HG02678 (cell line): ENCODE data around the gene TMTC3.
"Not testable (repeated sequence)": the region's sequence is repeated elsewhere in the genome, so short reads cannot be mapped to it uniquely, and the experiment has no call there.

Experiments
- ATAC-seq: cut with Tn5 transposase; IDR thresholded peaks from one replicate; pipeline ENCODE4 v1.9.1; 2021; ENCODE audit warnings: mild to moderate bottlenecking, moderate library complexity; ENCODE audit not compliant: unreplicated experiment

TMTC3 gene

GRCh38 chr12:88141774-88142609 lies at the start of gene TMTC3, which contains the start of gene CEP290:
TSS of gene TMTC3 (plus strand) at chr12:88142307. CDS start at chr12:88148316, 6,009 bp downstream.
TSS of gene CEP290 (minus strand) at chr12:88142088. CDS start at chr12:88141307, 781 bp downstream.
- ATAC-seq, result peak; percentile 95

DNA sequence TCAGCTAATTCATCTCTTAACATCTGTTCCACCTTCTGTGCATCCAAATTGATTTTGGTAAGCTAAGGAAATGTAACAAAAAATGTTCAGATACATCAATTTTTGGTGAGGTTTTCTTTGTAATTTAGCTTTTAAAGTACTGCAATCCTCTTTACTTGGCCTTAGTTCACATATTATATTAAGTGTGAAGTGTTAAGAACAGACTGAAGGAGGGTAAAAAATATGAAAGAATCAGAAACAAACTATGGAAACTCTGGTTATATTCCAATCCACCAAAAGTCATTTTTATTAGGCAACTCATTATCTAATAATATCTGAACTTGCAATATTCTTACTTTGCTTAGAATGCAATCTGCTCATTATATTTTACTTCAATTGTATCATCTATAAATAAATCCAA lies 49.3 kb upstream of the TMTC3 start:
- ATAC-seq, result no peak

- ATAC-seq, result no peak
Measured at GRCh38 chr12:88093573-88093972, 48.5 kb upstream of the TMTC3 start.

DNA sequence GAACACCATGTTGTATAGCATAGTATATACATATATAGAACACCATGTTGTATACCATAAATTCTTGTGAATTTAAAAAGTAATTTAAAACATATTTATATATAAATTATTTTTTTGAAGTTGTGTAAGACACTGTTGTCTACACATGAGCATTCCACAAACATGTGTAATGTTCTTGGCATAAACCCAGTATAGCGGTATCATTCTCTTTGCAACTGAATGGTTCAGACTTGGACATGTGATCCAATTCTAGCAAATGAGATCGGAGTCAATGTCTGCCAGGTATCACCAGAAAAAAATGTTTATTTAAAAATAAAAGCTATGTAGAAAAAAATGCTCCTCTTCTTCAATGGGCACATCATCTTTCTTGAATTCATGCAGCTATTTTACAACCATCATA lies 34.1 kb upstream of the TMTC3 start:
- no peak for ATAC-seq

DNA sequence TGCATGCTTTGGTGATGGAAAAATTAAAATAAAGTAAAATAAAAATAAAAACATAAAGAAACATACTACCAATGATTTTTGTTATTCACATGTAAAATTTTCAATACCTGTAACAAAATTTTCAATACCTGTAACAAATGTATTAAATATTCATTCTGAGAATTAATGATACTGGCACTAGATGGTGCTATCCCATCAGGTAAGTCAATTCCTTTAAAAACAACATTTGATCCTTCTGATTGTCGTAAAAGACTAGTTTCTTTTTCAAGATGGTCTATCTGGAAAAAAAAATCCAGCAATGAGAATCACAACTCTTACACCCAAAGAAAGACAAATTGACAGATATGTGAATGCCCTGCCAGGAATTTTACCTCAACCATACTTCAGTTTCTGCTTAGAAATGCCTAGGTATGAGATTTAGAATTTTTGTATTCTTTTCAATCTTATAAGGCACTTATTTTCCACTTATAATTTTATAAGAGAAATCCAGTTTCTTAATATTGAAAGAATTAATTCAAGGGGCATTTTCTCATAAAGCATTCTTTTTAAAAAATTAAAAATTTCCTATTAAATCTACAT lies 30.9 kb upstream of the TMTC3 start:
- peak; percentile 45 for ATAC-seq

DNA sequence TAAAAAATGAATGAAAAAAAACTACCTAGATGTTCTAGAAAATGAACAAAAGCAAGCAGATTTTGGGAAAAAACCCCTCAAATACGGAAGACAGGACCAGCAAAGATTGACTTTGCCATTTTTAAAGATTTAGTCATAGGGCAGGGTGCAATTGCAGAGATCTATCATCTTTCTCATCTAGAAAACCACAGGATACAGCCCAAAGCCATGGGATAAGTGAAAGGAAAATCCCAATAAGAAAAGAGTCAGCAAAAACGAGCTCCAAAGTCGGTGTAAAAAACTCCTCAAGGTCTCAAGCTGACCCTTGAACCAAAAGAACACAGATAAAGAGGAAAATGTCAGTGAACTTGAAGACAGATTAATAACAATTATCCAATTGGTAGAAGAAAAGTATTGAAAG lies 28.2 kb upstream of the TMTC3 start:
- ATAC-seq, result no peak

GRCh38 chr12:88122666-88123065 lies 19.4 kb upstream of the TMTC3 start:
- ATAC-seq, result no peak

DNA sequence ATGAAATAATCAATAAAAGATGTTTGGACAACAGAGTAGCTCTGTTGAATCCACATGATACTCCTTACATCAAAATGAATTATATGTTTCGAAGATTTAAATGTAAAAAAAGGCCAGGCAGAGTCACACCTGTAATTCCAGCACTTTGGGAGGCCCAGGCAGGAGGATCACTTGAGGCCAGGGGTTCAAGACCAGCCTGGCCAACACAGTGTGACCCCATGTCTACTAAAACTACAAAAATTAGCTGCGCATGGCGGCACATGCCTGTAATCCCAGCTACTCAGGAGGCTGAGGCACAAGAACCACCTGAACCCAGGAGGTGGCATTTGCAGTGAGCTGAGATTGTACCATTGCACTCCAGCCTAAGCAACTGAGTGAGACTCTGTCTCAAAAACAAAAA lies 15.0 kb upstream of the TMTC3 start:
- no peak for ATAC-seq

- no peak for ATAC-seq
Measured at GRCh38 chr12:88127855-88128254, 14.3 kb upstream of the TMTC3 start.

- ATAC-seq, result no peak
Measured at GRCh38 chr12:88132392-88132791, 9.7 kb upstream of the TMTC3 start.

- ATAC-seq, result not testable (repeated sequence)
Measured at GRCh38 chr12:88133181-88133580, 8.9 kb upstream of the TMTC3 start.

GRCh38 chr12:88139711-88140110 lies 2.4 kb upstream of the TMTC3 start:
- ATAC-seq, result not testable (repeated sequence)

DNA sequence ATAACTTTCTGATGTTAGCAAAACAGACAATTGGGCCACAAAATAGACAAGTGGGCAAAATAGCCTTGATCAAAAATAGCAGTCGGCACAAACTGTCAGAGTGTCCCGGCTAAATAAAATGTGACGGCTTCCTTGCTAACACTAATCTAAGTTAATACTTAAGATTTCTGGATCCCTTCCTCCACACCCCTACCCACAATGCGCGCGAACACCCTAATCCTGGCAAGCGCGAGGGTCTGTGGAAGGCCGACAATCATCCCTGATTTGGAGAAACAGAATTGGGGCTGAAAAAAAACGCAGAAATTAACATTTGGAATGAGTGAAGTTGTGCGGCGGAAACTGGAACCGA lies 708 bp upstream of the TMTC3 start:
- no peak for ATAC-seq

DNA sequence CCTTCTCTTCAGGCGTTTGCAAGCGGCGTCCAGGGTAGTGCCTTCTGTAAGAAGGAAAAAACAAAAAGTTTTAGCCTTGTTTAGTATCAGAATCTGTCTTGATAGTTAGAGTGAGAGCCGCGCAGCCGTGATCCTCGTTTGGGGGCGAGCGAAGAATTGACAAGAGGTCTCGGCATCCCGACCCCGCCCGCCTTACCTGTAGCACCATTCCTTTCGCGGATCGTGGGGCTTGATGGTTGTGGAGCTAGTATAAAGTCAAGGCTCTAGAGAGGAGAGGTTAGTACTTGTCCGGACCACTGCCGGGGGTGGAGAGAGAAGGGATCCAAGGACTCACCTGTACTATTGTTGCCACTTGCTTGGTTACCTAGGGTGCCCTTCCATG lies 494 bp downstream of the TMTC3 start:
- peak; percentile 1 for ATAC-seq

DNA sequence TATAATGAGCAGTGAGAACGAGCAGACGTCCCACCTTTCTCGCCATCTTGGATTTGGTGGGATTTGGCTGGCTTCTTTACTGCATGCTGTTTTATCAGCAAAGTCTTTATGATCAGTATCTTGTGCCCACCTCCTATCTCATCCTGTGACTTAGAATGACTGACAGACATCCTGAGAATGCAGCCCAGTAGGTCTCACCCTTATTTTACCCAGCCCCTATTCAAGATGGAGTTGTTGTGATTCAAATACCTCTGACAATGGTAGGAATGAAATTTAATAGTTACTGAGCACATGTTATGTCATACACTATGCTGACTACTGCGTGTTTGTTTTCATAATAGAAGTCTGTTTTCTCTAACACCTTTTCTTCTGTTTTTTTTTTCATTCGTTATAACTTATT lies 1.9 kb downstream of the TMTC3 start:
- ATAC-seq, result no peak

GRCh38 chr12:88144546-88145468 lies 2.7 kb downstream of the TMTC3 start:
- no peak for ATAC-seq

GRCh38 chr12:88145567-88146505 lies 3.7 kb downstream of the TMTC3 start:
- no peak for ATAC-seq

- ATAC-seq, result no peak
Measured at GRCh38 chr12:88150063-88150462, 8.0 kb downstream of the TMTC3 start.

- ATAC-seq, result no peak
Measured at GRCh38 chr12:88153959-88154358, 11.9 kb downstream of the TMTC3 start.

DNA sequence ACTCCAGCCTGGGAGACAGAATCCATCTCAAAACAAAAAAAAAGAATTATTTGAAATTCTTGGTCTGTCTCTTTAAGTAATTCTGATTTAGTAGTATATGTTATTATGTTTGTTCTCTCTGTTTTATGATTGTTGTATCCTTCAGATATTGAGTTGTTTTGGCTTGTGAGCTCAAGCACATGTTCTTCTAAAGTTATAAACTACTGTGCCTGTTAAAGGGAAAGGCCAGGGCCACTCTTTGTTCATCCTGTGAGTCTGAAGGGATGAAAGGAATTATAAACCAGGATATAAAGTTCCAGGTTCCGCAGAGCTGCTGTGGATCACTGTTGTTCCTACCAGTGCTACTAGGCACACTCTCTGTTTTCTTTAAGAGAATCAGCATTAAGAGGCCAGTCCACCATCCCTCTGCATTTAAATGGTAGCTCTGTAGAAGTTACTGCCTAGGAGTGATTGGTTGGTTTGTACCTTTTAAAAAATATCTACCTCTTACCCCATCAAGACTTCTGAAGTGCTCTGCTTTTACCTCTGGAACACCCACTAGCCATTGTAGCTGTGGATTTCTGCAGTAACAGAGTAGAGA lies 14.1 kb downstream of the TMTC3 start:
- no peak for ATAC-seq
